Ovary (tissue), 3 donors: ENCODE measurements around the gene LSR.

ENCODE experiments used
- EP300 ChIP-seq: sonication (generic); formaldehyde crosslinking; IDR thresholded peaks from one replicate; pipeline ENCODE4 v1.6.1; 2017; ENCODE audit warnings: antibody characterized with exemption
- POLR2A ChIP-seq: fragments of 450-650 bp; IDR thresholded peaks from one replicate; pipeline ENCODE4 v1.6.1; 2017; ENCODE audit warnings: antibody characterized with exemption, mild to moderate bottlenecking, moderate library complexity
- TF ChIP-seq, protein P1 (sequence below), 3 donors: fragments of 450-650 bp in 2 of 3; fragments of 200-600 bp in 1 of 3; IDR thresholded peaks; one replicate each; pipeline versions ENCODE4 v1.5.1 to v1.8.0; 2016 to 2022; ENCODE audit warnings: antibody characterized with exemption in 3 of 3, mild to moderate bottlenecking in 1 of 3
- donor health status: DM: no; HTN: no; CAD: no.

DNA sequence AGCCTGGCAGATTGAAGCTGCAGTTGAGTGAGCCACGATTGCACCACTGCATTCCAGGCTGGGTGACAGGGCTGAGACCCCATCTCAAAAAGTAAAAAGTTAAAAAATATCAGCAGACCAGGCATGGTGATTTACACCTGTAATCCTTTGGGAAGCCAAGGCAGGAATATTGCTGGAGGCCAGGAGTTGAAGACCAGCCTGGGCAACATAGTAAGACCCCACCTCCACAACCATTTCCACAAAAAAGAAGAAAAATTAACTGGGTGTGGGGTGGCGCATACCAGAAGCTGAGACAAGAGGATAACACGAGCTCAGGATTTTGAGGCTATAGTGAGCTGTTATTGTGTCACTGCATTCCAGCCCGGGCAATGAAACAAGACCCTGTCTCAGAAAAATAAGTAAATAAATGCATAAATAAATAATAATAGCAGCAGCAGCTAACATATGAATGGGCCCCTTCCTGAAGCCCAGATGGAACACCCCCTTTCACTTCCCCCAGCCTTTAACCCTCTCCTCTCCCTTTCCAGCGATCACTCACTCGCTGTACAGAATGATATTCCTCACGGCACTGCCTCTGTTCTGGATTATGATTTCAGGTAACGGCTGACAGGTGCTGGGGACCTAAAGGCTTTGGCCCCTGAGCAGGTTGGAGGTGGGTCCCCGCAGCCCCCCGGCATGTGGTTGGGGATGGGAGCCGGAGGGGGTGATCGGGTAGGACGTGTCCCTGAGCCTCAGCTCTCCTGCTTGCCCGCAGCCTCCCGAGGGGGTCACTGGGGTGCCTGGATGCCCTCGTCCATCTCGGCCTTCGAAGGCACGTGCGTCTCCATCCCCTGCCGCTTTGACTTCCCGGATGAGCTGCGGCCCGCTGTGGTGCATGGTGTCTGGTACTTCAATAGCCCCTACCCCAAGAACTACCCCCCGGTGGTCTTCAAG lies 46.3 kb downstream of the LSR start:
- TF ChIP-seq, protein P1, sequence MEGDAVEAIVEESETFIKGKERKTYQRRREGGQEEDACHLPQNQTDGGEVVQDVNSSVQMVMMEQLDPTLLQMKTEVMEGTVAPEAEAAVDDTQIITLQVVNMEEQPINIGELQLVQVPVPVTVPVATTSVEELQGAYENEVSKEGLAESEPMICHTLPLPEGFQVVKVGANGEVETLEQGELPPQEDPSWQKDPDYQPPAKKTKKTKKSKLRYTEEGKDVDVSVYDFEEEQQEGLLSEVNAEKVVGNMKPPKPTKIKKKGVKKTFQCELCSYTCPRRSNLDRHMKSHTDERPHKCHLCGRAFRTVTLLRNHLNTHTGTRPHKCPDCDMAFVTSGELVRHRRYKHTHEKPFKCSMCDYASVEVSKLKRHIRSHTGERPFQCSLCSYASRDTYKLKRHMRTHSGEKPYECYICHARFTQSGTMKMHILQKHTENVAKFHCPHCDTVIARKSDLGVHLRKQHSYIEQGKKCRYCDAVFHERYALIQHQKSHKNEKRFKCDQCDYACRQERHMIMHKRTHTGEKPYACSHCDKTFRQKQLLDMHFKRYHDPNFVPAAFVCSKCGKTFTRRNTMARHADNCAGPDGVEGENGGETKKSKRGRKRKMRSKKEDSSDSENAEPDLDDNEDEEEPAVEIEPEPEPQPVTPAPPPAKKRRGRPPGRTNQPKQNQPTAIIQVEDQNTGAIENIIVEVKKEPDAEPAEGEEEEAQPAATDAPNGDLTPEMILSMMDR (IDR thresholded peaks at IDR 0.05) = no peak
- no peak for TF ChIP-seq POLR2A
- TF ChIP-seq EP300 = no peak
